GM19463 (cell line): ENCODE data around the gene MRNIP.

ENCODE experiments used
- ATAC-seq: cut with Tn5 transposase; IDR thresholded peaks from one replicate; pipeline ENCODE4 v1.9.1; 2021; ENCODE audit warnings: mild to moderate bottlenecking, moderate library complexity; ENCODE audit not compliant: unreplicated experiment

The MRNIP gene

GRCh38 chr5:179805529-179806249 lies 52.9 kb downstream of the MRNIP start:
- ATAC-seq, result peak; percentile 26

GRCh38 chr5:179805070-179805528 lies 53.5 kb downstream of the MRNIP start:
- no peak for ATAC-seq

GRCh38 chr5:179804555-179804947 lies 54.1 kb downstream of the MRNIP start:
- ATAC-seq, result no peak

GRCh38 chr5:179803651-179804554 lies 54.7 kb downstream of the MRNIP start:
- no peak for ATAC-seq

- no peak for ATAC-seq
Measured at GRCh38 chr5:179802950-179803562, 55.6 kb downstream of the MRNIP start.

- no peak for ATAC-seq
Measured at GRCh38 chr5:179802207-179802883, 56.3 kb downstream of the MRNIP start.

- peak; percentile 38 for ATAC-seq
Measured at GRCh38 chr5:179801304-179802206, 57.1 kb downstream of the MRNIP start.

GRCh38 chr5:179800696-179801201 lies 57.9 kb downstream of the MRNIP start:
- no peak for ATAC-seq

GRCh38 chr5:179800071-179800695 lies 58.4 kb downstream of the MRNIP start:
- no peak for ATAC-seq

- ATAC-seq, result no peak
Measured at GRCh38 chr5:179799644-179799973, 59.0 kb downstream of the MRNIP start.

GRCh38 chr5:179798771-179799643 lies 59.6 kb downstream of the MRNIP start:
- no peak for ATAC-seq

- ATAC-seq, result no peak
Measured at GRCh38 chr5:179798144-179798770, 60.4 kb downstream of the MRNIP start.

- ATAC-seq, result no peak
Measured at GRCh38 chr5:179797741-179798140, 60.9 kb downstream of the MRNIP start.

- no peak for ATAC-seq
Measured at GRCh38 chr5:179796877-179797608, 61.6 kb downstream of the MRNIP start.

GRCh38 chr5:179795863-179796833 lies 62.5 kb downstream of the MRNIP start:
- peak; percentile 73 for ATAC-seq
